HFFc6 (cell line): ENCODE results near the gene MADD. TPM values are rescaled to one million over a fixed set of nuclear protein-coding genes. Genes with fewer than 3 reads are reported as not detected.
A peak's percentile ranks its signal among the peaks of the same experiment; 100 is the strongest.

ENCODE experiments used
- DNase-seq: peaks from one replicate; pipeline ENCODE4 v3.0.0-alpha.2; 2018
- H3K27ac Mint-ChIP-seq: 2 replicates; pipeline ENCODE4 v1.8.0; 2020; ENCODE audit warnings: mild to moderate bottlenecking, mixed read lengths
- H3K27me3 Mint-ChIP-seq: 2 replicates; pipeline ENCODE4 v1.8.0; 2021; ENCODE audit warnings: mild to moderate bottlenecking, moderate library complexity, mixed read lengths; ENCODE audit not compliant: insufficient read depth
- H3K36me3 Mint-ChIP-seq: 2 replicates; pipeline ENCODE4 v1.8.0; 2021; ENCODE audit warnings: low read depth, mixed read lengths
- H3K4me1 Mint-ChIP-seq: 2 replicates; pipeline ENCODE4 v1.8.0; 2020; ENCODE audit warnings: low read depth, mixed read lengths
- H3K4me3 Mint-ChIP-seq: 2 replicates; pipeline ENCODE4 v1.8.0; 2020; ENCODE audit warnings: mild to moderate bottlenecking, moderate library complexity, mixed read lengths
- H3K9me3 Mint-ChIP-seq: 2 replicates; pipeline ENCODE4 v1.8.0; 2020; ENCODE audit warnings: mild to moderate bottlenecking, mixed read lengths
- total RNA-seq, 6 experiments: library from RNA; stranded (reverse); fragmentation: NEBNext Ultra II Directional; extraction: Animal tissue kit (Norgen Biotek cat#: 25700); gene quantifications; 2 replicates in 1 of 6; 3 replicates in 5 of 6; pipeline ENCODE4 v1.2.3, GENCODE V29; 2021
- TF ChIP-seq, protein P1 (sequence below): fragments of 200-600 bp; sonication (generic); IDR thresholded peaks from 2 replicates; pipeline ENCODE4 v1.5.0; 2021; ENCODE audit warnings: antibody characterized with exemption, mild to moderate bottlenecking

The MADD gene
- total RNA-seq, 6 experiments from 2014 or later, result 22.4 to 30.5 (median 25.2) TPM

DNA sequence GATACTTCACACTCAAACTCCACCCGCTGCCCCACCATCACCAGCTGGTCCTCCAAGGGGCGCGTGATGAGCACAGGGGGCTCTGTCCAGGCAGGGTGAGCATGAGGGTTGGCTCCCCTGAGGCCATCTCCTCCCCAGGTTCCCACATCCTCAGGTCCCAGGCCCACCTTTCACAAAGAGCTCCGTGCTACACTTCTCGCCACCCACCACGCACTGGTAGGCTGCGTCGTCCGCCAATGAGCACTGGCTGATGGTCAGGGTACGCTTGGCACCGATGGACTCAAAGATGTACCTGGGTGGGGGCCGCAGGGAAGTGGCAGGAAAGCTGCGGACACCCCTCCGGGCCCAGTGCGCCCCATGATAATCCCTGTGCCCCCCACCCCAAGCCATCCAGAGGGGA, 72.9 kb downstream of the MADD start:
- Mint-ChIP-seq H3K36me3 (no peaks in the 10 kb centered on the region), H3K9me3 (no peaks in the 10 kb centered on the region), H3K4me3 (no peak overlapping the region), H3K27me3 (peaks cover 19% of the 10 kb centered on the region), H3K4me1 (no peaks in the 10 kb centered on the region), H3K27ac (no peak overlapping the region)
- DNase-seq, result no peak
- TF ChIP-seq, protein P1, sequence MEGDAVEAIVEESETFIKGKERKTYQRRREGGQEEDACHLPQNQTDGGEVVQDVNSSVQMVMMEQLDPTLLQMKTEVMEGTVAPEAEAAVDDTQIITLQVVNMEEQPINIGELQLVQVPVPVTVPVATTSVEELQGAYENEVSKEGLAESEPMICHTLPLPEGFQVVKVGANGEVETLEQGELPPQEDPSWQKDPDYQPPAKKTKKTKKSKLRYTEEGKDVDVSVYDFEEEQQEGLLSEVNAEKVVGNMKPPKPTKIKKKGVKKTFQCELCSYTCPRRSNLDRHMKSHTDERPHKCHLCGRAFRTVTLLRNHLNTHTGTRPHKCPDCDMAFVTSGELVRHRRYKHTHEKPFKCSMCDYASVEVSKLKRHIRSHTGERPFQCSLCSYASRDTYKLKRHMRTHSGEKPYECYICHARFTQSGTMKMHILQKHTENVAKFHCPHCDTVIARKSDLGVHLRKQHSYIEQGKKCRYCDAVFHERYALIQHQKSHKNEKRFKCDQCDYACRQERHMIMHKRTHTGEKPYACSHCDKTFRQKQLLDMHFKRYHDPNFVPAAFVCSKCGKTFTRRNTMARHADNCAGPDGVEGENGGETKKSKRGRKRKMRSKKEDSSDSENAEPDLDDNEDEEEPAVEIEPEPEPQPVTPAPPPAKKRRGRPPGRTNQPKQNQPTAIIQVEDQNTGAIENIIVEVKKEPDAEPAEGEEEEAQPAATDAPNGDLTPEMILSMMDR, result no peak

DNA sequence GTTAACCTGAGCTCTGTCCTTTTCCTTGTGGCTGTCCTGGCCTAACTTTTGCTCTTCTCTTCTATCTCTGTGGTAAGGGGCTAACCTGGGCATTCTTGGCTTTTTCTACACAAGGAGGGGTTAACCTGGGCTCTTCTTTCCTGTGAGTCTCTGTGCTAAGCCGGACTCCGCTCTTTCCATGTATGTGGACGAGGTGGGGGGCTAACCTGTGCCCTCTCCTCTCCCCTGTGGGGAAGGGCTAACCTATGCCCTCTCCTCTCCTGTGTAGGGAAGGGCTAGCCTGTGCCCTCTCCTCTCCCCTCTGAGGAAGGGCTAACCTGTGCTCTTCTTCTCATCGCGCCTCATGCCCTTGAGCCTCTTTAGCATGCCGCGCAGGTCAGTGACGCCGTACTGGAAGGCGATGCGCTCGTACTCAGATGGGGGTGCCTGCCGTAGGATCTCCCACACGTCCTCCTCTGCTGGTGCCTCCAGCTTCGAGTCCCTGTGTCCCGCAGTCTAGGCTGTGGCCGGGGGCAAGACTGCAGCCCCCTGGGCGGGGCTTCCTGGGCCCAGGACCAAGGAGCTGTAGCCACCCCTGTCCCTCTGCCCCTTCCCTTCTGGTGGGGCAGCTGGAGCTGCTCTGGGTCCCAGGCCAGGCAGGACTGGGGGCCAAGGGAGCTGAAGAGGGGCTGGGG, 76.1 kb downstream of the MADD start:
- Mint-ChIP-seq H3K4me1 (no peaks in the 10 kb centered on the region), H3K27me3 (peaks cover 17% of the 10 kb centered on the region), H3K4me3 (no peak overlapping the region), H3K27ac (no peak overlapping the region), H3K9me3 (no peaks in the 10 kb centered on the region), H3K36me3 (no peaks in the 10 kb centered on the region)
- DNase-seq, result no peak
- TF ChIP-seq, protein P1, result no peak

DNA sequence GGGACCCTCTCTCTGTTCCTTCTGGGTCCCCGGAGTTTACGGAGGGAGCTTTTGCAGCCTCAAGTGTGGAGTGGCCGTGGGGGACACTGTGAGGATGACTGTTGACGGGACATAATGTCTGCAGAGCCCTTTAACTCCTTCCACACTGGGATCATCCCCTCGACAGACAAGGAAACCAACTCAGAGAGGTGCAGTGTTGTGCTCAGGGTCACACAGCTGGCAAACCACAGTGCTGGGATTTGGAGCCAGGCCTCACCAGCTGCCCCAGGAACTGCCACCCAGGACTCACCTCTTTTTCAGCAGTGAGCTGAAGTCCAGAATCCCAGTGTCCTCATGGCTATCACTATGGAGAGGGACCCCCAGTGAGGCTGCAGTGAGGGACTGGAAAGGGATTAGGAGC, 77.2 kb downstream of the MADD start:
- H3K27ac Mint-ChIP-seq, result no peak overlapping the region
- peaks cover 10% of the 10 kb centered on the region for H3K27me3 Mint-ChIP-seq
- no peak for DNase-seq
- H3K9me3 Mint-ChIP-seq, result no peaks in the 10 kb centered on the region
- TF ChIP-seq, protein P1, result no peak
- no peak overlapping the region for H3K4me3 Mint-ChIP-seq
- H3K4me1 Mint-ChIP-seq, result no peaks in the 10 kb centered on the region
- H3K36me3 Mint-ChIP-seq, result no peaks in the 10 kb centered on the region

DNA sequence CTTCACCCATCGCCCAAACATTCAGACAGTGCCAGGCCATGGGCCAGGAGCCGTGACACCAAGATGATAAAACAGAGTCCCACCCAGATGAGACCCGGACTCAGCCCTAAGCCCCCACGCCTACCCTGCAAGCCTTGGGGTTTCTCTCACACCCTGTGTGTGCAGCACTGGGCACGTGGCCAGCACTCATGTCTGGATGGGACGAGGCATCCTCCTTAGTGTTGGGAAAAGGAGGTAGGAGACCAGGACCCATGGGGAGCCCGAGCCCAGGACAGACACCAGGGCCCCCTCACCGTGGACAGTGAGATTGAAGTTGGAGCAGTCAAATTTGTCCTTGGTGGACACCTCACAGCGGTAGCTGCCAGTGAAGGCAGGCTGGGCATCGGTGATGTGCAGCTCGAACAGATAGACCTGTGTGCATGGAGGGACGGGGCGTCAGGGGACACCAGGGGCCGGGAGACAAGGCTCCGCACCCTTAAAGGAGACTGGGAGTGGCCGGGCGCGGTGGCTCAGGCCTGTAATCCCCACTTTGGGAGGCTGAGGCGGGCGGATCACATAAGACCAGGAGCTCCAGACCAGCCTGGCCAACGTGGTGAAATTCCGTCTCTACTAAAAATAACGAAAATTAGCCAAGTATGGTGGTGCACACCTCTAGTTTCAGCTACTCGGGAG, 78.3 kb downstream of the MADD start:
- DNase-seq, result no peak
- TF ChIP-seq, protein P1, result no peak

DNA sequence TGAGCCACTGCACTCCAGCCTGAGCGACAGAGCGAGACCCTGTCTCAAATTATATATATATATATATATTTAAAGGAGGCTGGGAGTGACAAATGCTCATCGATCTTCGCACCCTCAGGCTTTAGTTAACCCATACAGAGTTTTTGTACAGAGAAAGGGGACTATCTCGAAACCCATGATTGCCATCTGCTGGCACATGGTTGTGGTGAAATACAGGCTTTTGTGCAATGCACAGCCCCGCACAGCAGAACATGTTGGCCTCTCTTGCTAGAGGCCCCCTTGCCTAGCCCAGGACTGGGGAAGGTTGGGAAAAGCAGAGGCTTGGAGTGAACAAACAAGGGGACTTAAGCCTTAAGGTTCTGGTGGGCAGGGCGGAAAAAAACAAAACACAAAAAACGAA, 78.9 kb downstream of the MADD start:
- H3K4me1 Mint-ChIP-seq, result no peaks in the 10 kb centered on the region
- no peak overlapping the region for H3K4me3 Mint-ChIP-seq
- peaks cover 10% of the 10 kb centered on the region for H3K27me3 Mint-ChIP-seq
- peak; percentile 20 for DNase-seq
- no peaks in the 10 kb centered on the region for H3K36me3 Mint-ChIP-seq
- TF ChIP-seq, protein P1, result no peak; the same call in 1 of the 2 replicates
- H3K9me3 Mint-ChIP-seq, result no peaks in the 10 kb centered on the region
- H3K27ac Mint-ChIP-seq, result no peak overlapping the region

More for the DNA sequence above, 78.3 kb downstream of the MADD start:
- H3K36me3 Mint-ChIP-seq, result no peaks in the 10 kb centered on the region
- peaks cover 10% of the 10 kb centered on the region for H3K27me3 Mint-ChIP-seq
- H3K4me1 Mint-ChIP-seq, result no peaks in the 10 kb centered on the region
- H3K4me3 Mint-ChIP-seq, result no peak overlapping the region
- H3K9me3 Mint-ChIP-seq, result no peaks in the 10 kb centered on the region
- no peak overlapping the region for H3K27ac Mint-ChIP-seq
